Subcutaneous adipose tissue (tissue), 4 donors: ENCODE results near the gene PTAR1. TPM values are rescaled to one million over a fixed set of nuclear protein-coding genes. Genes with fewer than 3 reads are reported as not detected.

Source experiments
- total RNA-seq, 4 donors: library from RNA; depleted of rRNA; stranded (reverse); fragments of >200 nt; gene quantifications; one replicate each; pipeline ENCODE4 v1.1.0, GENCODE V29; 2016
- TF ChIP-seq, protein P1 (sequence below): fragments of 450-650 bp; IDR thresholded peaks from one replicate; pipeline ENCODE4 v1.5.1; 2016; ENCODE audit warnings: low read depth, mild to moderate bottlenecking, control low read depth, antibody characterized with exemption, moderate library complexity

PTAR1 gene
- total RNA-seq, 4 donors from 2014 or later: 78.0 to 84.1 (median 81.1) TPM

DNA sequence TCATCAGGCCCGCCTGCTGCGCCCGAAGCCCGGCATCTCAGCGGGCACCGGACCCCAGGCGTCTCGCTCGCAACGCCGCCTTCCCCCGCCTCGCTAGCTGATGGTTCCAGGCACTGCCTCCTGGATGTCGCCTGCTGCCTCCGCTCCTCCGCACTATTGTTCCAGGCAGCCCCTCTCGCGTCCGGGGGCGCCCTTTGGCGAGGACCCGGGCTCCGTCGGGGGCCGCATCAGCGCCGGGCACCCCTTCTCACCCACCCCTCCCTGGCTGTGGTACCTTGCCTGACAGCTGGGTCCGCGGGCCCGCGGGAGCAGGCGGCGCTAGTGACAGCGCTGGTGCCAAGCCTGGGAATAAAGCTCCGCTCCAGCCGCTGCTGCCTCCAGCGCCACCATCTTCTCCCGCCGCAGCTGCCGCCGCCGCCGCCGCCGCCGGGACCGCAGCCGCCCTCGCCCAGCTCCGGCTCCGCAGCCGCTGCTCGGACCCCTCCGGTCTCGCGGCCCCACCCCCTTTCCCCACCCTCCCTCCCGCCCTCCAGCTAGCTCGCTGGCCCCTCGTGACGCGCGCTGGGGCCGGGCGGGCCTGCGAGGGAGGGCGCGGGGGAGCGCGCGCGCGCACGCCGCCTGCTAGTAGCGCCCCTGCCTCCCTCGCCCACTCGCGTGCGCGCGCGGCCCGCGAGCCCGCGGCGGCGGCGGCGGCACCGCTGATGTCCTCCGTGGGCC lies 87.8 kb downstream of the PTAR1 start, which contains the start of gene APBA1:
Gene APBA1 (minus strand): TSS at position 493 of the 717 bp plus-strand sequence.
- TF ChIP-seq, protein P1, sequence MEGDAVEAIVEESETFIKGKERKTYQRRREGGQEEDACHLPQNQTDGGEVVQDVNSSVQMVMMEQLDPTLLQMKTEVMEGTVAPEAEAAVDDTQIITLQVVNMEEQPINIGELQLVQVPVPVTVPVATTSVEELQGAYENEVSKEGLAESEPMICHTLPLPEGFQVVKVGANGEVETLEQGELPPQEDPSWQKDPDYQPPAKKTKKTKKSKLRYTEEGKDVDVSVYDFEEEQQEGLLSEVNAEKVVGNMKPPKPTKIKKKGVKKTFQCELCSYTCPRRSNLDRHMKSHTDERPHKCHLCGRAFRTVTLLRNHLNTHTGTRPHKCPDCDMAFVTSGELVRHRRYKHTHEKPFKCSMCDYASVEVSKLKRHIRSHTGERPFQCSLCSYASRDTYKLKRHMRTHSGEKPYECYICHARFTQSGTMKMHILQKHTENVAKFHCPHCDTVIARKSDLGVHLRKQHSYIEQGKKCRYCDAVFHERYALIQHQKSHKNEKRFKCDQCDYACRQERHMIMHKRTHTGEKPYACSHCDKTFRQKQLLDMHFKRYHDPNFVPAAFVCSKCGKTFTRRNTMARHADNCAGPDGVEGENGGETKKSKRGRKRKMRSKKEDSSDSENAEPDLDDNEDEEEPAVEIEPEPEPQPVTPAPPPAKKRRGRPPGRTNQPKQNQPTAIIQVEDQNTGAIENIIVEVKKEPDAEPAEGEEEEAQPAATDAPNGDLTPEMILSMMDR: no peak

DNA sequence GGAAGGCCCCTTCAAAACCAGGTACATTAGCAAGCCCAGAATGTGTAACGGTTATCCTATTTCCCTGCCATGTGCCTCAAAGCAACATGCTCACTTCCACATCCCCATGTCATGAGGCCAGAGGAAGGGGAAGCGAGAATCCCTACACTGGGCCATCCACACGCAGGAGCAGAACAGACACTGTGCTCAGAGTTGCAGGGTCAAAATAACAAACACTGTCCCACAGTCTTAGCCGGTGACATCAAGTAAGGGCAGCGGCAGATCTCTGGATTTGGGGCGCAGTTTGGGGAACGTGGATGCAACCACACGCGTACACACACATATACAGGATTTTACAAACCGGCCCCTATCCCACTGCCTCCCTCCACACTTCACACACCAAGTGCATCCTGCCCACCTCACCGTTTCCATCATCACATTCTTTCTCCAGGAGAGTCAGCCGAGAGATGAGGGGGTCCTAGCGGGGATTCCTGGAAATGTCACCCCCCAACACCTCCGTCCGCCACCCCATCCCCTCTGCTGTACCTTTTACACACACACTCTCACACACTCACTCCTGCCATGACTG lies 88.4 kb downstream of the PTAR1 start:
- TF ChIP-seq, protein P1: no peak

DNA sequence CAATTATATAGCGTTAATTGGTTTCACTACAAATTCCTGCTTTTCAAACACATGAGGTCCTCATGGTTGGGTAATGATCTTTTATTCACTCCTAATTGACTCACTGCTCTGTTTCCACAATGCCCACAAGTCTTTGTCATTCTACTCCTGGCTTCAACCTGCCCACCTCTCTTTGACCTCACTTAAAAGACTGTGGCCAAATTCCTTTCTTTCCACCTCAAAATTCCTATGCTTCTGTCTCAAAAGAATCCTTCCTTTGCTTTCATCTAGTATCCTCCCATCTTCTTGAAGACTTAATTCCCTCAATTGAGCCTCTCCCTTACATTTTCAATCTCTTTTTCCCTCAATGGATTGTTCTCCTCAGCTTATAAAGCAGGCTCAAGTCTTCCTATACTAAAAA lies 92.5 kb downstream of the PTAR1 start:
- TF ChIP-seq, protein P1: no peak

DNA sequence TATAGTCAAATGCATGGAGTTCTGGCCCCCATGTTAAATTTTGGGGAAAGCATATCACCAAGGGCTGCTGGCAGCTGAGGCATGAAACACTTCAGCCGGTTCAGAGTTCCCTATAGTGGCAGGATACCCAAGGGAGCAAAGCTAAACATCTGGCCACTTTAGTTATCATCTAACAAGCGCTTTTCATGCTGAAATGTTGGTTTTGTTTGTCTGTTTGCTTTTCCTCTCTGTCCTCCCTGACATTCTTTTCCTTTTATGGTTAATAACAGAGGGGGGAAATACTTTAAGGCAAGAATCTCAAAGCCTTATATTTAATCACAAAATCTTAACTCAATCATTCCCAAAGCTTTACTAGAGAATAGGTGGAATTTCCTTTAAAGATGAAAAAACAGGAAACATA lies 99.5 kb downstream of the PTAR1 start:
- TF ChIP-seq, protein P1: no peak

Other genes with a start within 250 kb of the PTAR1 start
- gene APBA1, start 87.6 kb downstream of the PTAR1 start, total RNA-seq: 10 to 100 TPM in 1 of 4 donors, 1 to 10 TPM in 3; 3.9 to 16.0 (median 6.6) TPM
- not detected for gene CFAP95, start 60.8 kb upstream of the PTAR1 start, total RNA-seq